Measurements from ENCODE around the gene DPEP2. TPM values are rescaled to one million over a fixed set of nuclear protein-coding genes. Genes with fewer than 3 reads are reported as not detected.
"Not testable (repeated sequence)": the region's sequence is repeated elsewhere in the genome, so short reads cannot be mapped to it uniquely, and the experiment has no call there.

The DPEP2 gene
- total RNA-seq, 1 donor from 2014 or later: 1.8 TPM

DNA sequence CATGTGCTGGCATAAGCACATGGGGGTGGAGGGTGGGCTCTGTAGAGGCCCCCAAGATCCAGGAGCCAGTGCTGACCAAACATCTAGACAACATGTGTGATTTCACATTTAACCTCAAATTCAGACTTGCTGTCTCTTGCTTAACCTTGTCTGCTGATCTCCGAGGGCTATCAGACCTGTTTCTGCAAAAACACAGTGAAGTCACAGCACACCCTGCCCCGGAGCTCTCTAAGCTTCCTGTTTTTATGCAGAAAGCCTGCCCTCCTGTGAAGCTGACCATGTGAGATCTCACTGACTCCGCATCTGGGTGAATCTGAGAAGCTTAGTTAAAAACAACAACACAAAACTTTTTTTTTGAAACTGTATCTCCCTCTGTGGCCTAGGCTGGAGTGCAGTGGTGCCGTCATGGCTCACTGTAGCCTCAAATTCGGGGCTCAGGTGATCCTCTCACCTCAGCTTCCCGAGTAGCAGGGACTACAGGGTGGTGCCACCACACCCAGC lies 6.6 kb upstream of the DPEP2 start:
- DNase-seq: no peak

DNA sequence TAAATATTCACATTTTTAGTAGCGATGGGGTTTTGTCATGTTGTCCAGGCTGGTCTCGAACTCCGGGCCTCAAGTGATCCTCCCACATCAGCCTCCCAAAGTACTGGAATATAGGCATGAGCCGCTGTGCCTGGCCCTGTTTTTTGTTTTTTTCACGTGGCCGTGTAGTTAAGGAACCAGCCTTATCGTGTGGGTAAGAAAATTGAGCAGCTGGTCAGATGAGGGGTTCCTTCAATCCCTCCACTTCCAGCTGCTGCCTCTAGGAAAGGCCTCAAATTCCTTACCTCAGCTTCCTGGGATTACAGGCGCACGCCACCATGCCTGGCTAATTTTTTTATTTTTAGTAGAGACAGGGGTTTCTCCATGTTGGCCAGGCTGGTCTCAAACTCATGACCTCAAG lies 5.9 kb upstream of the DPEP2 start:
- DNase-seq: no peak

DNA sequence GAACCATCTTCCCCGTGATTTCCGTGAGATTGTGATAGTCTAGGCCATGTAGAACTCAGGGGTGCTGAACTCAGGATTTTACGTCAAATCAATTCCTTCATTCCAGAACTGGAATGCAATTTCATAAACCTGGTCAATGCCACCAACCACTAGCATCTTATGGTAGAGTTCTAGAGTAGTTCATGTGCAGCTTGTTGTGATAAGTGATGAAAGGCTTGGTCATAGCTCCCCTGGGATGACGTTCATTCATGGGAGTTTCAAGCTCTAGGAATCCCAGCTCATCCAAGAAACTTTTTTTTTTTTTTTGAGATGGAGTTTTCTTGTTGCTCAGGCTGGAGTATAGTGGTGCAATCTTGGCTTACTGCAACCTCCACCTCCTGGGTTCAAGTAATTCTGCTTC lies 3.7 kb upstream of the DPEP2 start:
- DNase-seq: no peak

DNA sequence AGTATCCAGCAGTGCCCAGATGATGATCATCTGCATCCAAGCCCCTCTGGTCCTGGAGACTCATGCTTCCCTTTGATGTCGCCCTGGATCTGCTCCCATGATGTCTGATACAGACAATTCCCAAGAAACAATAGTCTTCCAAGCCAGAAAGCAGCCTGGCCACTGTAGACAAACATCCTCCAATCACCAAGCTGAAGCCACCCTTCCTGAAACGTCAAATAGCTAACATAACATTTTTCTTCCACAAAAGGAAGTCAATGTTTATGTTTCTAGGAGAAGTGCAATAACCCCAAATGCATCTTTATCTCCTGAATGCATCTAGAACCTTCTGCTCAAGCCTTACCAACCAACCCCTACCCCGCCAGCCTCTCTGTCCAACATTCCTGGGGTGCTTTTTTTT lies 1.2 kb upstream of the DPEP2 start:
- DNase-seq: no peak

DNA sequence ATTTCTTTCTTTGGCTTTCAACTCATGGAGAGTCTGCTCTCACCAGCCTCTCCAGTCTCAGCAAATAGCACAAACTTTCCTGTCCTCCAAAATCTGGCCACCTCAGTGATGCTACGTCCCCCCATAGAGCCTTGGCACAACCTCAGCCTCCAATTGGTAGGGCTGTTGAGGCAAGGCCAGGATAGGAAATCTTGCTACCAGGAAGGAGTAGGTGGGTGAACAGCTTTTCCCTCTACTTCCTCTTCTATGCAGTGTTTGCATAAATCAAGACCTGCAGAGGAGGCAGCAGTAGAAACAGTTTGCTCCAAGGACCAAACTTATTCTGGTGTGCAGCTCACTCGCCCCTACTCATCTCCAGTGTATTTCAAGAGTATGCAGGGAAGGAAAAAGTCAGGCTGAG lies 701 bp upstream of the DPEP2 start:
- DNase-seq: no peak

DNA sequence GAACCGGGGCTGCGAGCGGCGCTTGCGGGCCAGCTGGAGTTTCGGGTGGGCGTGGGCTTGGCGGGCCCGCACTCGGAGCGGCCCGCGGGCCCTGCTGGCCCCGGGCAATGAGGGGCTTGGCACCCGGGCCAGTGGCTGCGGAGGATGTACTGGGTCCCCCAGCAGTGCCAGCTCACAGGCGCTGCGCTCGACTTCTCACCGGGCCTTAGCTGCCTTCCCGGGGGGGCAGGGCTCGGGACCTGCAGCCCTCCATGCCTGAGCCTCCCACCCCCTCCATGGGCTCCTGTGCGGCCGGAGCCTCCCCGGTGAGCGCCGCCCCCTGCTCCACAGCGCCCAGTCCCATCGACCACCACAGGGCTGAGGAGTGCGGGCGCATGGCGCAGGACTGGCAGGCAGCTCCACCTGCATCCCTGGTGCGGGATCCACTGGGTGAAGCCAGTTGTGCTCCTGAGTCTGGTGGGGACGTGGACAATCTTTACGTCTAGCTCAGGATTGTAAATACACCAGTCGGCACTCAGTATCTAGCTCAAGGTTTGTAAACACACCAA lies 979 bp downstream of the DPEP2 start:
- not testable (repeated sequence) for DNase-seq

DNA sequence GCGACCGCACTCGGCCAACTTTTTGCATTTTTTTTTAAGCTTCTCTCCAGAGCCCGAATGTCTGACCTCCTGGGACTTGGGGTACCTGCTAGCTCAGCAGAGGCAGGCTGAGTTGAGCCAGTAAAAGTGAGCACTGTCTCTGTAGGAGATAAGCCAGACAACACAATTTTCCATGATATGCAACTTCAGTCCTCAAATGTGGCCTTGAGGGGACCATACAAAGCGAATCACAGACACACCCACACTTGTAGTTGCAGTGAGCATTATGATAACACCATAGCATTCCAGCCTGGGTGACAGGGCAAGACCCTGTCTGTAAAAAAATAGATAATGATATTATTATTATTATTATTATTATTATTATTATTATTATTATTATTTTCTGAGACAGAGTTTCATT lies 2.6 kb downstream of the DPEP2 start:
- DNase-seq: no peak

DNA sequence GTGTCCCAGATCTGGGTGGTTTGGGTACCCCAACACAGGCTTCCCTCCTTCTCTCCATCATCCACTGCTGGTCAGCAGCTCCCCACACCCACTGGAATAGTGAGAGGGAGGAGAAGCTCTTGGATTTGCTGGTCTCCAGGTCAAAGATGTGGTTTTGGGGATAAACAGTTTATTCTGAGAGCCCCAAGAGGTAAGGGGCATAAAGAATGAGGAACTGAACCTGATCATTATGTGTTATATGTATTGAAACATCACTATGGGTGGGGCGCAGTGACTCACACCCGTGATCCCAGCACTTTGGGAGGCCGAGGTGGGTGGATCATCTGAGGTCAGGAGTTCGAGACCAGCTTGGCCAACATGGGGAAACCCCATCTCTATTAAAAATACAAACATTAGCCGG lies 3.9 kb downstream of the DPEP2 start:
- DNase-seq: no peak

DNA sequence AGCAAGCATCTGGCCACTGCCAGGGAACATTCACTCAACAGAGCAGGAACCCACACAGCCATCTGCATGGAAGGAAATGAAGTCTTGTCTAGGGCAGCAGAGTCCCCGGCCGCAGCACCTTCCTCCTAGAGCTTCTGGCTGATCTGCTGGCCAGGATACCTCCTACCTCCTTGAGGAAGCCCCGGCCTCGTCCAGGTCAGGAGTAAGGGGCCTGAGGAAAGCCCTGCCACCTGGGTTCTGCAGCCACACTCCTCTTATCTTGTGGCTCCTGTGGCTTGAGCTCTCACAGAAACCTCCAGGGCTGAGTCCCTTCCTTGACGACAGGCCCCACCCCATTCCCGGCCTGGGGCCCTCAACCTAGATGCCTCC lies 5.3 kb downstream of the DPEP2 start:
- DNase-seq: not testable (repeated sequence)

DNA sequence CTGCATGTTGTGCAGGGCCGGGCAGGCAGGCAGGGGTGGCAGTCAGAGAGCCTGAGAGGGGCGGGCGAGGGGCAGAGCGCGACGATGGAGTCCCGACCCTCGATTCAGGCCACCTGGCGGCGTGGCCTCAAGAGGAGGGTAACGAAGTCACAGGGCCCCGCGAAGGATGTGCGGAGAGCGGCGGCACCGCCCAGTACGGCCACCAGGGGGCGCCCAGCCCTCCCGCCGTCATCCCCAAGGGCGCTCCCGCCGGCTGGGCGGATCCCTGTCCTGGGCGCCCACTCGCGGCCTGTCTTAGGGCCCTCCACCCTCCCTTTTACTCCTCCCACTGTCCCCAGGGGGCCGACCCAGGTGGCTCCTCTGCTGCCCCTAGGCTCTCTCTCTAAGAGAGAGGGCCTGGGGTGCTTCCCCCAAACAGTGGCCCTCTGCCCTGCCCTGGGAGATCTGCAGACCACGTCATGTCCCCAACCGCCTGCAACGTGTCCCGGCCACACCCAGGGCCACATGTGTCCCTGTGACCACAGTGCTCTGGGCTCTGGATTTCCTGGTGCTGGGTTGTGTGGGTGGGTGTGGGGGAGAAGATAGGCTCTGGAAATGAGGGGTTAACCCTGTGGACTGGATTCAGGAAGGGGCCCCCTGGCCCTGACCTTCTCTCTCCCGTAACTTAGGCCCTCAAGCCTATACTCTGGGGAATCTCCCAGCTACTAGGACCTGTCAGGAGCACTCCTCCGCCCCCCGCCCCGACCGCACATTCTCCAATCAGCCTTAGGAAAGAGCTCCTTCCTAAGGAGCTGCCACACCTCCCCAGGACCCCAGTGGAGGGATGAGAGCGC lies 5.9 kb downstream of the DPEP2 start:
- peak; percentile 49 for DNase-seq

DNA sequence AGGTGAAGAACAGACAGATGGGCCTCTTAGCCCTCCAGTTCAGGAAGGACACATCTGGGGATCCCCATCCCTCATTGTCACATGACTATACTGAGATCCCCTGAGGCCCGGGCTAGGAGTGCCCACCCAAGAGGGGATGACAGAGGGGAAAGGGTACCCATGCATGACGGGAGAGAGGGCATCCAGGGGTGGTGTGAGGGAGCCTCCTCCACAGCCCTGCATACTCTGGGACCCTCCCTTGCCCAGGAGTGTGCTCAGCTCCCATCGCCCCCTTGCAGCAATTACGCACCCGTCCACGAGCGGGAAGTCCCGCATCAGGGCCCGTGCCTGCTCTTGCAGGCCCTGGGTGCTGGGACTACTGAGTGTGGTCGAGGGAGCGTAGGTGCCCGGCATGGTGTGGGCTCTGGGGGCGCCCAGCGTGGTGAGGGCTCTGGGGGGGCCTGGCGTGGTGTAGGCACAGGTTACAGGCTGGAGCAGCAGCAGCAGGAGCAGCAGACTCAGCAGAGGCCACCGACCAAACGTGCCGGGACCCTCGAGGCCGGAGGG lies 6.5 kb downstream of the DPEP2 start:
- DNase-seq: no peak

DNA sequence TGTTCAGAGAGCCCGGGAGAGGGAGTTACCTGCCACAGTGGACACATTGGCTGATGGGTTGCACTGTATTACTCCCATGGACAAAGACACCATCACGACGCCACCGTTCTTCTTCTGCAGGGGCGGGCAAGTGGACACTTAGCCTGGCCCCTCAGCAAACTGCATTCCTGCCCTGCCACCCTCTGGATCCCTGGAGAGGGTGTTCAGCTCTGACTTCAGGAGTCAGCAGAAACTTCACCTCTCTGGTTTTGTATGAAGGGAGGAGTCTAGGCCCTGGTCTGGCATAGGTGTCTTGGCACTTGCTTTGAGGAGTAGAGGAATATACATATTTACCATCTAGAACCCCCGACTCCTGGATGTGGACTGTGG lies 9.3 kb downstream of the DPEP2 start:
- DNase-seq: no peak

DNA sequence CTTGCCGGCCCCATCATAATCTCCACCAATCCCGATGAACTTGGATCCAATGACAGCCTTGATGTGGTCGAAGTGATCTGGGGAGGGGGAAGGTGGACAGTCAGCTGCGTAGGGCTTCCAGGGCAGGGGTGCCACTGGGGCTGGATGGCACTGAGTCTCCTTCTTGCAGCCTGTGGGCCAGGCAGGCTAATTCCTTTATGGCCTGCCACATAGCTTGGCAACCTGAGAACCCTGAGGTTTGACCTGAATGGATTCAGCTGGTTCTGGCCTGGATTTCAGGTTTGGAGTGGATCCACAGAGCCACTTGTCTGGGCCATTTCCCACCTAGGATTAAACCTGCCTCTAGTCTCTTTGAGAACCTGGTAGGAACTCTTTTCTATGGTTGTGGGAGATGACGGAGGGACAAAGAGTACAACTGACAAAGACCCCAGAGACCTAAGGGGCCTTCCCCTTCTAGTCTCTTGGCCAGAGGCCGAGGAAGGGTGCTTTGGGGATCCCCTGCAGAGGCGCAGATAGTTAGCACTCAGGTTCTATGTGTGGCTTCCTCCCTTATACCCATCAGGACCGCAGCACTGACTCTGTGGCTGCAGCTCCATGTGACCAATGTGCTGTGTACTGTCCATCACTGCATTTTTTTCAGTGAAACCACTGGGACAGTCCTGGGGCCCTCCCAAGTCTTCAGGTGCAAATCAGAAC lies 9.8 kb downstream of the DPEP2 start:
- no peak for DNase-seq

DNA sequence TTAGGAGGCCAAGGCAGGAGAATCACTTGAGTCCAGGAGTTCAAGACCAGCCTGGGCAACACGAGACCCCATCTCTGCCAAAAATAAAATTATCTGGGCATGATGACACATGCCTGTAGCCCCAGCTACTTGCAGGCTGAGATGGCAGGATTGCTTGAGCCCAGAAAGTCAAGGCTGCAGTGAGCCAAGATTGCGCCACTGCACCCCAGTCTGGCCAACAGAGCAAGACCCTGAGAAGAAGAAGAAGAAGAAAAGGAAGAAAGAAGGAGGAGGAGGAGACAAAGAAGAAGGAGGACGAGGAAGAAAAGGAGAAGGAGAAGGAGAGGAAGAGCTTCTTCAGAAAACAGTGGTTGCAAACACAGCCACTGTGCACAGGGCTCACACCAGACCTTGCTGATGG lies 10.6 kb downstream of the DPEP2 start:
- no peak for DNase-seq

DNA sequence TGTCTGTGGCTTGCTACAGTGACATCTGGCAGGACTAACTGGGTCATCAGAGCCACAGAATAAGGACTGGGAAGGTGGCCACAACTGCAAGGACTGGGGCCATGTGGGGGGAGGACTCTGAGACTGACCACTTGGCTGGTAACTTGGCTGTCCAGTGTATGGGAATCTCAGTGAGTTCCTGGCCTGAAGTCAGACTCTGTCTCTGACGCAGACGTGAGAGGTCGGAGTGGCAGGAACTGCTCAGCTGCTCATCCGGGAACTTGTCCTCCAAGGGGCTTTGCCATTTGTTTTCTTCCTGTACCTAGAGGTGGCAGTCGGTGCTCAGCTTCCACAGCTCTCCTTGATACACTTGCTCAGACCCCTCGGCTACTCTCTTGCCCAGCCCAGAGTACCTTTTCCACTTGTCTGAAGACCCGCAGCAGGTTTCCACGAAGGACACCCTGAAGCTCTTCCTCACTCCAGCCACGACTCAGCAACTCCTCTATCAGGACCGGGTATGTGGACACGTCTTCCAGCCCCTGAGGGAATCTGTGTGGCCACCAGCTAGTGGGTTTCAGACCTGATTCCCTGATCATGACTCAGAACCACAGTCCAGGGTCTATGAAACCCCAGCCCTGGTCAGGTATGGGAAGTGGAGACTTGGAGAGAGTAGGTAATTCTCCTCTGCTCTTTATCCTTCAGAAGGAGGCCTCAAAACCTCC lies 11.7 kb downstream of the DPEP2 start:
- DNase-seq: no peak

DNA sequence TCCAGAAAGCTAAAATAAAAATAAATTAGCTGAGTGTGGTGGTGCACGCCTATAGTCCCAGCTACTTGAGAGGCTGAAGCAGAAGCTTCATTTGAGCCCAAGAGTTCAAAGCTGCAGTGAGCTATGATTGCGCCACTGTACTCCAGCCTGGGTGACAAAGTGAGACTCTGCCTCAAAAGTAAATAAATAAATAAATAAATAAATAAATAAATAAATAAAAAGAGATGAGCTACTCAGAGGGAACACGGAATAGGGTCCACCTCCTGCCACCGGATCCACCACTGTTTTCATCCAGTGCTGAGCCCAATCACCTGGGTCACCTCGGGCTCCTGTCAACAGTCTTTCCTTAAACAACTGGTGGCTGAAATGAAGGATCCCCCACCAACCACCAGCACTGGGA lies 12.3 kb downstream of the DPEP2 start:
- no peak for DNase-seq

DNA sequence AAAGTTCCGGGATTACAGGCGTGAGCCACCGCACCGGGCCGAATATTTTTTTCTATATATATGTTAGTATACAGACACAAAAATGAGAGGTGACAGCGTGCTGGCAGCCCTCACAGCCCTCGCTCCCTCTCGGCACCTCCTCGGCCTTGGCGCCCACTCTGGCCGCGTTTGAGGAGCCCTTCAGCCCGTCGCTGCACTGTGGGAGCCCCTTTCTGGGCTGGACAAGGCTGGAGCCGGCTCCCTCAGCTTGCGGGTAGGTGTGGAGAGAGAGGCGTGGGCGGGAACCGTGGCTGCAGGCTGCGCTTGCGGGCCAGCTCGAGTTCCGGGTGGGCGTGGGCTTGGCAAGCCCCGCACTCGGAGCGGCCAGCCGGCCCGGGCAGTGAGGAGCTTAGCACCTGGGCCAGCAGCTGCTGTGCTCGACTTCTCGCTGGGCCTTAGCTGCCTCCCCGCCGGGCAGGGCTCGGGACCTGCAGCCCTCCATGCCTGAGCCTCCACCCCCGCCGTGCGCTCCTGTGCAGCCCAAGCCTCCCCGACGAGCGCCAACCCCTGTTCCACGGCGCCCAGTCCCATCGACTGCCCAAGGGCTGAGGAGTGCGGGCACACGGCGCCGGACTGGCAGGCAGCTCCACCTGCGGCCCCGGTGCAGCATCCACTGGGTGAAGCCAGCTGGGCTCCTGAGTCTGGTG lies 17.1 kb downstream of the DPEP2 start:
- DNase-seq: no peak

DNA sequence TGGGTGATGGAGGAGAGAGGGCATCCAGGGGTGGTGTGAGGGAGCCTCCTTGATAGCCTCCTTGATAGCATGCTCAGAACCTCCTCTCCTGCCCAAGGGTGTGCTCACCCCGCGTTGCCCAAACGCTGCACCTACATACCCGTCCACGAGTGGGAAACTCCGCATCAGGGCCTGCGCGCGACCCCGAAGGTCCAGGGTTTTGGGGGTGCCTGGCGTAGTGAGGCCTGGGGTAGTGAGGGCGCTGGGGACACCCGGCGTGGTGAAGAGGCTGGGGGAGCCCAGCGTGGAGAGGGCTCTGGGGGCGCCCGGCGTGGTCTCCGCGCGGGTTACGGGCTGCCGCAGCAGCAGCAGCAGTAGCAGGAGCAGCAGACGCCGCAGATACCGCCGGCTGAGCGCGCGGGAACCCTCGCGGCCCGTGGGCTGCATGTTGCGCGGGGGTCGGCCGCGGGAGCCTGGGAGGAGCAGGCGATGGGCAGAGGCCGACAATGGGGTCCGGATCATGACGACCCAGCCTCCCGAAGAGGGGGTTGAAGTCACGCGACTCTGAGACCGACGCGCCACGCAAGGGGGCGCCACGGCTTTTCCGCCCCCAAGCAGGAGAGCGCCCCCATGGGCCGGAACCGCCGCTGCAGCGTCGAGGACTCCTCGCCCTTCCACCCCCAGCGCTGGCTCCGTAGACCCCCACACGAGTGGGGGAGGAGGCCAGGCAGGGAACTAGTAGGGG lies 19.2 kb downstream of the DPEP2 start, which contains the start of gene DPEP3:
DPEP3 (minus strand) TSS at position 545 of the 724 bp plus-strand sequence; CDS start at position 426, 119 bp downstream.
- DNase-seq: no peak

DNA sequence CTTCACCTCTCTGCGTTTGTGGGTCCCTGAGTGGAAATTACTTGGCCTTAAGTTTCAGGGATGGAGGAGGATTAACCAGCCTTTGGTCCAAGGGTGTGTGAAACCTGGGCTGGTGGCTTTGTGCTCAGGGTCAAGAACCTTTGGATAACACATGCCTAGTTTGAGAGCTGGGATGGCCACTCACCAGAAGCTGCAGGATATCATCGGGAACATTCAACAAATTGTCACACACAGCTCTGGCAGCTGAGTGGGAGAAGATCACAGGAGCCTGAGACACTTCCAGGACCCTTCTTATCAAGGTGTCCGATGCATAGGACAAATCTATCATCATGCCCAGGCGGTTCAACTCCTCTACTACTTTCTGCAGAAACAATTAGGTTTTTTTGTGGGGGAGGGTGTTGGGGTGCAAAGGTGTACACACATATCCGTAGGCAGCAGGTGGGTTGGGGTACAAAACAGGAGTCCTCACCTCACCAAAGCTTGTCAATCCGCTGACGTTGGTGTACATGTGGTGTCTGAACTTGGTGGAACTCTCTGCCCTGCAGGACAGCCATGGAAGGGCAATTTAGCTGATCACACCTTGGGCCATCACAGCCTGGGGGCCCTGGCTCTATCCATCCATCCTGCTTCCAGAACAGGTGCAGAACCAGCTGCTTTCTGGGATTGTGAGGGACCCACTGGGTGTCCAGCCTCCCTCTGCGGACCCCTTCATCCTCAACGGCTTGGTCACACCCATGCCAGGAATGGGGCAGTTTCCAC lies 21.6 kb downstream of the DPEP2 start:
- no peak for DNase-seq

DNA sequence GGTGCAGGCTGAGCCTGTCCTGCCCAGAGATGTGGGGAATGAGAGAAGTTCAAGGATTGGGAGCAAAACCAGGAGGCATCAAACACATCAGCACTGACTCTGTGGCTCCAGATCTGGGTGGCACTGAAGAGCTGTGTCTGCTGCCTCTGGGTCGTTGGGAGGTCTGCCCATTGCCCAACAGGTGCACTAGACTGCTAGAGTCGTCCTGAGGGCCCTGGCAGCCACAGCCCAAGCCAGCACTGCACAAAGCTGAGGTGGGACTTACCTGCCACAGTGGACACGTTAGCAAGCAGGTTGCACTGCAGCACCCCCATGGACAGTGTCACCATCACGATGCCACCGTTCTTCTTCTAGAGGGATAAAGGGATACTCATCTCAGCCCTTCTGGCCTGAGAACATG lies 22.3 kb downstream of the DPEP2 start:
- DNase-seq: no peak
